ENCODE measurements around the gene CASP3. TPM values are rescaled to one million over a fixed set of nuclear protein-coding genes. Genes with fewer than 3 reads are reported as not detected.
"Not testable (repeated sequence)": the region's sequence is repeated elsewhere in the genome, so short reads cannot be mapped to it uniquely, and the experiment has no call there.

CASP3 gene
- total RNA-seq, 1 donor from 2014 or later = 11.3 TPM

GRCh38 chr4:184643731-184644130, 5.5 kb downstream of the CASP3 start:
- ATAC-seq (no peak), DNase-seq (no peak)
- intact Hi-C loops (cut with micrococcal nuclease) = no loop called here

- ATAC-seq = no peak
- no peak for DNase-seq
- intact Hi-C loops (cut with micrococcal nuclease) = no loop called here
Observed at GRCh38 chr4:184641451-184641850, 7.8 kb downstream of the CASP3 start.

DNA sequence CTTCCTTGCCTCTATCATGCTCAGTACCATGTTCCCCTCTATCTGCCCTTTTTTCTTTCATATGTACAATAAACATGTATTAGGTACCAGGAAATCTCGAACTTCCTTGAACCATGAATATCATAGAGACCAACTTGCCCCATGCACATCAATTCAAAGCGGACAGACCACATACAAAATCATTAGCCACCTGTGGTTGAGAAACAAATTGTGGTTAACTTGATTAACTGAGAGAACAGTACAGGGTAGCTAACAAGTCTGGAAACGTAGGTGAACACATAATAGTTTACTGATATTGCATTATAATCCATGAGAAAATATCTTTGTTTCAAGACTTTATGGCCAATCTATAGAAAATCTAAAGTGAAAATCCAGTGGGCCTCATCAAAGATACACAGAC, 8.2 kb downstream of the CASP3 start:
- intact Hi-C loops (cut with micrococcal nuclease) = no loop called here
- DNase-seq (no peak), ATAC-seq (no peak)

GRCh38 chr4:184636897-184637296, 12.3 kb downstream of the CASP3 start:
- no peak for ATAC-seq

DNA sequence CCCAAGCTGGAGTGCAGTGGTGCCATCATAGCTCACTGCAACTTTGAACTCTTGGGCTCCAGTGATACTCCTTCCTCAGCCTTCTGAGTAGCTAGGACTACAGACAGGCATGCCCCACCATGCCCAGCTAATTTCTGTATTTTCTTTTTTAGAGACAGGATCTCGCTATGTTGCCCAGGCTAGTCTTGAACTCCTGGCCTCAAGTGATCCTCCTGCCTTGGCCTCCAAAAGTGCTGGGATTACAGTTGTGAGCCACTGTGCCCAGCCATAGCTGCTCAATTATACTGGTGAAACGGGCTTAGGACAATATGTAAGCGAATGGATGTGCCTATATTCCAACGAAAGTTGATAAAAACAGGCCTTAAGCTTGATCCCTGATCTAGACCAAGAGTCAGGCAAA, 13.1 kb downstream of the CASP3 start:
- no peak for ATAC-seq
- intact Hi-C loops (cut with micrococcal nuclease) = no loop called here
- no peak for DNase-seq

More at GRCh38 chr4:184636897-184637296, 12.3 kb downstream of the CASP3 start:
- intact Hi-C loops (cut with micrococcal nuclease) = no loop called here
- DNase-seq = no peak

DNA sequence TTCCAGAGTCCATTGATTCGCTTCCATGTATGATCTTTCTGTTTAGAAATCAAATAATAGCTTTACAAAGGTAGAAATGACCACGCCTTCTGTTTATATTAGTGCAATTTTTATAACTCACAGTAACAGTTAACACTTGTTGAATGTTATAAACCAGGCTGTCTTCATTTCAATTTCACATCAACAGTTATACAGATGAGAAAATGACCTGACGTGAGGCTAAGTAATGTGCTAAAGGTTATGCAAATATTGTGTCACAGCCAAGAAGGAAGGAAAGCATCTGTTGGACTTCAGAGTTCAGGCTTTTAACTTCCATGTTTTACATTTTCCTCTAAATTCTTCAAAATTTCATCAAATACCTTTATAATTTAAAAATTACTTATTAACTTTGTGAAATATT, 13.9 kb downstream of the CASP3 start:
- ATAC-seq (no peak), DNase-seq (no peak)
- intact Hi-C loops (cut with micrococcal nuclease) = no loop called here

DNA sequence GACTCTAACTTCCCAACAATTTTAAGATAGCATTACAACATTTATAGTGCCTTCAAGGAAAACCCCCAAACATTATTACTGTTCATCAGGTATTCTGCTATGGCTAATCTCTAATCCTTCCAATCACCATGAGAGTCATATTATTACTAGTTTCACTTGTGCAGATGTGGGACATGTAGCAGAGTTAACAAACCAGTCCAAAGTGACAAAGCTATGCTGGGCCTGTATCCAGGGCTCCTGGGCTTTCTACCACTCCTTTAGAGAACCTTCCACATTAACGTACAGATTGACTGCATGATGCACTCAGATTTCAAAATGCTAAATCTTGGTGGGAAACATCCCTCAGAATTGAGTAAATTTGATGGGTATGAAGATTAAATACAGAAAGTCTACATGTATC, 16.4 kb downstream of the CASP3 start:
- intact Hi-C loops (cut with micrococcal nuclease) = no loop called here
- ATAC-seq (no peak), DNase-seq (no peak)

GRCh38 chr4:184628103-184628502, 21.1 kb downstream of the CASP3 start:
- no peak for ATAC-seq
- intact Hi-C loops (cut with micrococcal nuclease) = no loop called here

DNA sequence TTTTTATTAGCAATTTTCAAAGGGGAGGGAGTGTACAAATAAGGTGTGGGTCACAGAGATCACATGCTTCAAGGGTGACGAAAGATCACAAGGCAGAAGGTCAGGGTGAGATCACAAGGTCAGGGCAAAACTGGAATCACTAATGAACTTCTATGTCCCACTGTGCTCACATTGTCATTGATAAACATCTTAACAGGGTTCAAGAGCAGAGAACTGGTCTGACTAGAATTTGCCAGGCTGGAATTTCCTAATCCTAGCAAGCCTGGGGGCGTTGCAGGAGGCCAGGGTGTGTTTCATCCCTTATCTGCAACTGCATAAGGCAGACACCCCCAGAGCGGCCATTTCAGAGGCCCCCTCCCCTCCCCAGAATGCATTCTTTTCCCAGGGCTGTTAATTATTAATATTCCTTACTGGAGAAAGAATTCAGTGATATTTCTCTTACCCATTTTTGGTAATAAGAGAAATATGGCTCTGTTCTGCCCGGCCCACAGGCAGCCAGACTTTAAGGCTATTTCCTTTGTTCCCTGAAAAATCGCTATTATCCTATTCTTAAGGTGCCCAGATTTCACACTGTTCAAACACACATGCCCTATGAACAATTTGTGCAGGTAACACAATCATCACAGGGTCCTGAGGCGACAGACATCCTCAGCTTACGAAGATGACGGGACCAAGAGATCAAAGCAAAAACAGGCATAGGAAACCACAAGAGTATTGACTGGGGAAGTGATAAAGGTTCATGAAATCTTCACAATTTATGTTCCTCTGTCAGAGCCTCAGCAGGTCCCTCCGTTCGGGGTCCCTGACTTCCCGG, 23.3 kb downstream of the CASP3 start:
- intact Hi-C loops (cut with micrococcal nuclease); DNase-seq; ATAC-seq: not testable (repeated sequence)

More at GRCh38 chr4:184628103-184628502, 21.1 kb downstream of the CASP3 start:
- DNase-seq = no peak

DNA sequence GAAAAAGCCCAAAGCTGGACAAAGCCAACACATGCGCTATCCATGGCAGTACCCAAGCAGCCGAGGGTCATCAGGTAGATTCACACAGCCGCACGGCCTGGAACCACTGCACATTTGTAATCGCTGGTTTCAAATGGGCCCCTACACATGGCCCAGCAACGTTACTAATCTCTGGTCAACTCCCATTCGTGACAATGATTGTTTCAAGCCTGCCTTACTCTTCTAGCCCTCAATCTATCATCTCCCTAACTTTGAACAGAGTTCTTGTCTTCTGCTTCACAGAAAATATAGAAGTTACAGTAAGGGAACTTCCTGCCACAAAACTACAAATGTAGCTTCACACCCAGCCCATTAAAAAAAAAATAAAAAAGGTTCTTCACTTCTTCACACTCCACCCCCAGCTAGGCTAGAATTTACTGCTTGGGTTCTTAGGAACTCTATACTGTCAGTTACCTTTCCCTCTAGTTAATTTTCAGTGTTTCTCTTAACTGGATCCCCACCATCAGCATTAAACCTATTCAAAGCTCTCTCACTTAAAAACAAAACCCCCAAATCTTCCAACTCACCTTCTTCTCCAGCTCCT, 24.2 kb downstream of the CASP3 start:
- no peak for ATAC-seq
- intact Hi-C loops (cut with micrococcal nuclease) = no loop called here
- DNase-seq = no peak

DNA sequence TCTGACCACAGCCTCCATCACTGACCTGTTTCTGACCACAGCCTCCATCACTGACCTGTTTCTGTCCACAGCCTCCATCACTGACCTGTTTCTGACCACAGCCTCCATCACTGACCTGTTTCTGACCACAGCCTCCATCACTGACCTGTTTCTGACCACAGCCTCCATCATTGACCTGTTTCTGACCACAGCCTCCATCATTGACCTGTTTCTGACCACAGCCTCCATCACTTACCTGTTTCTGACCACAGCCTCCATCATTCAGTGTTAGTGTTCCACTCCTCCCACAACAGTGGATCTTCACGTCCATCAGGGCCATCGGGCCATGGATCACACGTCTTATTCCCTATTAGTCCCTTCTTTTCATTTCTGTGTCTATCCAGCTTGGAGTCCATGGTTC, 24.7 kb downstream of the CASP3 start:
- intact Hi-C loops (cut with micrococcal nuclease); DNase-seq; ATAC-seq: not testable (repeated sequence)

DNA sequence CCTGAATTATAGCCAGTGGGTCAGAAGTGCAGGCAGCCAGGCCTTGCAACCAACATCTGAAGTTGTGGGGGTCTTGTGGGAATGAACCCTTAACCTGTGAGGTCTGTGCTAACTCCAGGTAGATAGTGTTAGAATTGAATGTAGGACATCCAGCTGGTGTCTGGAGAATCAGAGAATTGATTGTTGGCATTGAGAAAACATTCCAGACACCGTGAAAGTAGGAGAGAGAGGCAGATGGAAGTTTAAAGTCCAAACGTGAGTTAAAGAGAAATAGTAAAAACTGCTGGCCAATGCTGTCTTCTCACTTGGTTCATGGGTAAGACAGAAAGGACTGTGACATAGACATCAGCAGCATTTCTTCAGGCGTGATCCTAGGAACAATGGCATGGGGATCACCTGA, 27.7 kb downstream of the CASP3 start:
- DNase-seq (no peak), ATAC-seq (no peak)
- intact Hi-C loops (cut with micrococcal nuclease) = no loop called here

DNA sequence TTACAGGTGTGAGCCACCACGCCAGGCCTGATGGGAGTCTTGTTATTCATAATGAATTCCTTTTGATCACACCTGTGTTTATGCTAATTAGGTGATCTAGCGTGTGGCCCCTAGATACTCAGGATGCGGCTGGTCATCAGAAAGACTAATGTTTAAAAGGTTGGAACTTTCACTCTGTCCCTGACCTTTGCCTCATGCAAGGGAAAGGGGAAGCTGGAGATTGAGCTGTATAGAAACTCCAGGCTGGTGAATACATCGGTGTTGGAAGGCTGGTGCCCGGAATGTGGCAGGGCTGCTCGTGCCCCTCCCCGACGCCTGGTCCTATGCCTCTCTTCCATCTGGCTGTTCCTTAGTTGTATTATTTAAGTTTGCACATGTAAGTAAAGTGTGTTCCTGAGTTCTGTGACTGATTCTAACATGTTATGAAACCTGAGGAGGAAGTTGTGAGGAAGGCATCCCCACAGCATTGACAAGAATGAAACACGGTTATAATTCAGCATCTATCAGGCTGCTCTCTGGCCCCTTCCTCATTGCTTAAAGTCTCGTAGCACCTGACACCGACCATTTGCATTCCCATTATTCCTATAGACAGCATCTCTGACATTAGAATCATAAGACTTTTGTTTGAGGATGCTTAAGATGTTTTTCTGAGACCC, 28.9 kb downstream of the CASP3 start:
- intact Hi-C loops (cut with micrococcal nuclease) = no loop called here
- no peak for ATAC-seq
- DNase-seq = no peak

DNA sequence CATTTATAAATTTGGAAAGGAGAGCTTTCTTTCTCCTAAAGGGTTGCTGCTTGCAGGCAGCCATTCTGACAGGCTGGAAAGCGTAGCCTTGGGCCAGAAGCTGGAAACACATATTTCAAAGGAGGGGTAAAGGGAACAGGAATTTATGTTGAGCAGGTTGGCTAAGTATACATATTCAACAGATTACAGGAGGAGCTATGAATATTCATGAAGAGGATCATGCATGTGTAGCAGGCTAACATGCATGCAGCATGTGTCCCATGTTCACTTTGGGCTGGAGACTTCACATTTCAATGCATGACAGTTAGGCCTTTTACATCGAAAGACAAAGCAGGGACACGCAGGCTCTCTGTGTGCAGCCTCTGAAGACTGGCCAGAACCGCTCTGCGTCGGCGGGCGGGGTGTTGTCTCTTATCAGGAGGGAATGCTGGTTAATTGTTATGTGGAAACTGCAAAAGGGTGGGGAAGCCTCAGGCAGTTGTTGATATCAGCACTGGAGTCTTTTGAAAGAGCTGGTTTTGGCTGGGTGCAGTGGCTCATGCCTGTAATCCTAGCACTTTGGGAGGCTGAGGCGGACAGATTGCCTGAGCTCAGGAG, 31.5 kb downstream of the CASP3 start:
- ATAC-seq (peak; percentile 41), DNase-seq (no peak)
- intact Hi-C loops (cut with micrococcal nuclease) = no loop called here

GRCh38 chr4:184616633-184617551, 32.4 kb downstream of the CASP3 start:
- ATAC-seq (no peak), DNase-seq (no peak)
- intact Hi-C loops (cut with micrococcal nuclease) = no loop called here

DNA sequence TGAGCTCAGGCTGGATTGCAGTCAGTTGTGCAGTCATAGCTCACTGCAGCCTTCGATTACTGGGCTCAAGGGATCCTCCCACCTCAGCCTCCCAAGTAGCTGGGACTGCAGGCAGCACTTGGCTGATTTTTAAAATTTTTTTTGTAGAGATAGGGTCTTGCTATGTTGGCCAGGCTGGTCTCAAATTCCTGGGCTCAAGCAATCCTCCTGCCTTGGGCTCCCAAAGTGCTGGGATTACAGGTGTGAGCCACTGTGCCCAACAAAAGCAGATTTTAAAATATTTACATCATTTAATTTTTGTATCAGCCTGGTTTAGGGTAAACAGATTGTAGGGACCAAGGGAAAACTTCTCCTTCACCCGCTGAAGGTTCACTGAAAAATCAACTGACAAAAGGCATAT, 33.1 kb downstream of the CASP3 start:
- DNase-seq; intact Hi-C loops (cut with micrococcal nuclease); ATAC-seq: not testable (repeated sequence)

DNA sequence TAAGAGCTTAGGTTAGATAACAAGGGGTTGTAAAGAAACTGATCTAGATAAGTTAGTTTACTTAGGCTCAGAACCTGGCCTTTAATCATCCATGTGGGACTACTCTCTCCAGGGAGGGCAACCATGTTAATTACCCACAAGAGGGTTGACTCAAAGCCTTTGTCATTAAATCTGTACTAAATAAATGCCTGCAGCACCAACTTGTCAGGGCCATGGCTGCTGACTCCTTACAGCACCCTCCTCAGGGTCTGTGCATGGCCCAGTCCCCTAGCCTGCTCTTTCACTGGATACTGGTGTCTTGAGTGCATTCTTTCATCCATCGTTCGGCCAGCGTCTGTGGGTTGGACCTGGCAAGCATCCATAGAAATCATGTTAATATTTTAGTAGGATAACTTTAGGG, 34.7 kb downstream of the CASP3 start:
- no peak for ATAC-seq
- no peak for DNase-seq
- intact Hi-C loops (cut with micrococcal nuclease) = no loop called here

DNA sequence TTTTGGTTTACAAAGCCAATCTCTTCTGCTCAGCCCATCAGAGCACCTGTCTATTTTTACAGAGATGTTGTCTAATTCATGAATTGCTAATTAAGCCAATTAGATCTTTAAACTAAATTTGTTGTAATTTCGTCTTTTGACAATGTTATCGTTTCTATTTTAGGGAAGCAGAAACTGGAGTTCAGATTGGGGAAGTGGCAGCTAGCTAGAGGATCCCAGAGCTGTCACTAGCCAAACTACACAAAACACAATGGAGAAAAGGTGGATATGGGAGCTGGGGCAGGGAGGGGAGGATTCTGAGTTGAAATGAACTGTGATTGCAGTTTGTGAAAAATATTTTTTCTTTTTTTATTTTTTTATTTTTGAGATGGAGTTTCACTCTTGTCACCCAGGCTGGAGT, 35.8 kb downstream of the CASP3 start:
- ATAC-seq (no peak), DNase-seq (no peak)
- intact Hi-C loops (cut with micrococcal nuclease) = no loop called here

- intact Hi-C loops (cut with micrococcal nuclease) = no loop called here
Observed at GRCh38 chr4:184612074-184612473, 37.2 kb downstream of the CASP3 start.

More at GRCh38 chr4:184612074-184612473, 37.2 kb downstream of the CASP3 start:
- ATAC-seq (no peak), DNase-seq (no peak)
